DOHH2 (cell line): ENCODE data around the gene HVCN1.

Source experiments
- CTCF ChIP-seq: fragments of 200-600 bp; sonication (generic); IDR thresholded peaks from one replicate; pipeline ENCODE4 v1.5.1; 2014; ENCODE audit warnings: antibody characterized with exemption, mild to moderate bottlenecking, low read depth, low read length; ENCODE audit not compliant: poor library complexity, severe bottlenecking
- EZH2phosphoT487 ChIP-seq: fragments of 200-600 bp; sonication (generic); IDR thresholded peaks from 2 replicates; pipeline ENCODE4 v1.6.1; 2017; ENCODE audit warnings: borderline replicate concordance, mild to moderate bottlenecking, antibody characterized with exemption, low read length, moderate library complexity, mixed read lengths

DNA sequence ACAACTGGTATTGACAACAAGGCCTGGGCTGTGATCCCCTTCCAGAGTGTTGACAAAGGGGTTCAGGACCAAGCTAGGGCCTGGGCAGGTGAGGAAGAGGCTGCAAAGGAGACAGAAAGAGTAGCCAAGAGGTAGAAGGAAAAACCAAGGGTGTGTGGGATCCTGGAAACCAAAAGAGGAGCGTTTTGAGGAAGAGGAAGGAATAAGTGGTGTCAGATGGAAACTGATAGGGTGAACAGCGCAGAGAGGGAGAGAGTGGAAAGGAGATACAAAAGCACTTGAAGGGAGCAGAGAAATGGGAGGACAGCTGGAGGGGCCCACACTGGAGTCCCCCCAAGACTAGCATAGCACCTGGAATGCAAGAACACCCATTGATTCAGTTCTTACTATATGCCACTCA is 8.3 kb upstream of the HVCN1 start:
- no peak for TF ChIP-seq CTCF
- no peak for TF ChIP-seq EZH2phosphoT487
